NCI-H82 (cell line): Measurements from ENCODE around the gene MAGEB18.

ENCODE experiments used
- DNase-seq: peaks from one replicate; lab custom pipeline; 2025; lab: John Stamatoyannopoulos, UW

The MAGEB18 gene

DNA sequence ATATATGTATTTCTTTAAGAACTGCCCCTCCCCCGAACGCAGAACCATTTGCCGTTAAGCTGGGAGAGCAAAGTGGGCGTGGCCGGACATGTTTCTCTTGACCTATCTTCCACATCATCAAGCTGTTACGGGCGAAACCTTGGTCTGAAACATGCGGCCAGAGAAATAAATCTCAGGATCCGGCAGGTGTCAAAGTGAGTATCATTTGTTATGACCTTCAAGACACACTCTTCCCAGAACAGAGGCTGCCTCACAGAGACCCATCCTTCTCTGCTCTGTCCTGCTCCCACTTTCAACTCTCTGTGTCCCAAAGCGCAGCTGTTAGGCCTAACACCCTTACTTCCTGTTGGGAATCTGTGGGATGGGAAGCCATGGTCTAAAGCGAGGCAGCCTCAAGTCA lies at the start of gene MAGEB18:
Gene MAGEB18, plus strand, starts transcription at position 70 of the 400 bp plus-strand sequence. CDS start 643 bp downstream, outside the sequence.
- no peak for DNase-seq

DNA sequence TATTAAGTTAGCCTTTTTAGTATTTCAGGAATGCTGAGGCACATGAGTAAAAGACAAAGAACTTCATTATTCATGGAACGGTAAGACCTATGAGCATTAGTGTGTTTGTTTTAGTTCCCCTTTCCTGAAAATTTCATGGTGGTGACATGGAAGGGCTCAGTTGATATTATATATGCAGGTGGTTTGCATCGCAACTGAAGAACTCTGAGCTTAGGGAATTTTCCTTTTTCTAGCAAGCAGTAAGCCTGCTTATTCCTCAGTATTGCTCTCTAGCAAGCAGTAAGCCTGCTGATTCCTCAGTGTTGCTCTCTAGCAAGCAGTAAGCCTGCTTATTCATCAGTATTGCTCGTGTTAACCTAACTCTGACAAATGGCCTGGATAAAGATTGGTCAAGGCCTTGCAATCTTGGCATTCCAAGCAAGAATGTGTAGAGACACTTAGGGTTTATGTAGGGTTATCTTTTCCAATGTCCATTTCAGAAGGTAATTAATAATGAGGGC lies 37.7 kb upstream of the MAGEB18 start:
- no peak for DNase-seq

DNA sequence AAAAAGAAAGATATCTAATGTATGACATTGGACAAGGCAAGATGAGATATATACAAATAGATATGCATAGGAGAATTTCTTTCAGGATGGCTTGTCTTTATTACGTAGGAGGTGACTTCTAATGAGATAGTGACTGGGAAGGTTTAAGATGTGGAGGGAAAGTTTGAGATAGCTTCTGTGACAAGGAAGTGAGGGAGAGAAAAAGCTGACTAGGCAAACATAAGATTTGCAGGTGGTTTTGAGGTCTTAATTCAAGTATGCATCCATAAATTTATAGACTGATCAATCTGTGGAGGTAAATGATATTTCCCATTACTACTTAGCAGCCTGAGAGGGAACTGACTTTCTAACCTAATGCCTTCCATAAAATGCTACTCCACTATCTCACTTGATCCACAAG lies 29.0 kb upstream of the MAGEB18 start:
- no peak for DNase-seq

DNA sequence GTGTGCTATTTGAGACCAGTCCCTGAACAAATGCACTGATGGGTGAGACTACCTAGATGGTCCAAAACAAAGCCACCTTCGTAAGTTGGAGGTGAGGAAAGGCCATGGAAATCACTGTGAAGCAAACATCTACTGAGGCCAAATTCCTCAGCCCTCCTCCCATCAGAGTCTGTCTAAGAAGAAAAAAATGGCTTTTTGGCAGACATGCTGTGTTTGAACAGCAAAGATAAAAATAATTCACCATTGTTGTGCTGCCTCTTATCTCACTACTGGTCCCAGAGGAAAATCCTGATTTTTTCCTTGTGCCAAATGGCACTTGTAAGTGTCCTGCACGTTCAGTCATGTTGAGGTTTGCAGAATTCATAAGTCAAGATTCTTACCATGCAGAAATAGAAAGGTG lies 7.9 kb downstream of the MAGEB18 start:
- no peak for DNase-seq

DNA sequence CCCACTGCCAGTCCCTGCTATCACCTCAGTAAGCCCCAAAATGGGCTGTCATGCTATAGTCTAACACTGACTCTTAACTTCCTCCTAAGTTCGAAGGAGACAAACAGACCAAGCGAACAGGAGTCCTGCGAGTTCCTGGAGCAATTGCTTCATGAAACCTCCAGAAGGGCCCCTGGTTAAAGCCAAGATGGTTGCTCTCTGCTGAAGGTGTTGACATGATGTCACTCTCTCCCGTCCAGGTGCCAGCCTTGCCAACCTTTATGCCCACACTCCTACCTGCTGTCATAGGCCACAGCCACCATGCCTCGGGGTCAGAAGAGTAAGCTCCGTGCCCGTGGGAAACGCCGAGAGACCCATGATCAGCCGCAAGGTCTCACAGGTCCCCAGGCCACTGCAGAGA lies 22.2 kb downstream of the MAGEB18 start, which contains the start of gene MAGEB6B:
Gene MAGEB6B, plus strand, starts transcription at position 301 of the 400 bp plus-strand sequence. Its CDS starts 0 bp downstream, at position 301.
- no peak for DNase-seq
